Neural progenitor cell (in vitro differentiated cells): ENCODE measurements around the gene SATB2.

ENCODE experiments used
- EZH2 ChIP-seq: fragments of 200-600 bp; sonication (generic); IDR thresholded peaks from 2 replicates; pipeline ENCODE4 v1.6.1; 2017; ENCODE audit warnings: antibody characterized with exemption, mild to moderate bottlenecking, moderate library complexity
- EZH2phosphoT487 ChIP-seq: fragments of 200-600 bp; sonication (generic); IDR thresholded peaks from 2 replicates; pipeline ENCODE4 v1.6.1; 2017; ENCODE audit warnings: antibody characterized with exemption
- TF ChIP-seq, protein P1 (sequence below): fragments of 200-600 bp; sonication (generic); IDR thresholded peaks from 2 replicates; pipeline ENCODE4 v1.5.1; 2017; ENCODE audit warnings: antibody characterized with exemption, mild to moderate bottlenecking

DNA sequence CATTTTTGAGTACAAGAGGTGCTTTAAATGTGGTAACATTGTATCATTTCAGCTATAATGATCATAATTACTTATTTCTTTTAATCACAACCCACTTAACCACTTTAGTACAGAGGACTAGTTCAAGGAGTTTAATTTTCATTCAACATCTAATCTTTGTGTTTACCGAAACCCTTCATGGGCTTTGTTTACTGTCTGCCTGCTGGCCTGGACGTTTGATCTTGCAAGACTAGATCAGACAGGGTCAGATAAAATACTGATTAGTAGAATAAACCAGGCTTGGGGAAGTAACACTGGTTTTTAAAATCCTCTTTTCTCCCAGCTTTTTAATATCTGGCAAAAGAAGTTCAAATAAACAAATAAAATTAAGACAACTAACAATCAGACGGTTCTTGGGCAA is 93.6 kb downstream of the SATB2 start:
- TF ChIP-seq, protein P1, sequence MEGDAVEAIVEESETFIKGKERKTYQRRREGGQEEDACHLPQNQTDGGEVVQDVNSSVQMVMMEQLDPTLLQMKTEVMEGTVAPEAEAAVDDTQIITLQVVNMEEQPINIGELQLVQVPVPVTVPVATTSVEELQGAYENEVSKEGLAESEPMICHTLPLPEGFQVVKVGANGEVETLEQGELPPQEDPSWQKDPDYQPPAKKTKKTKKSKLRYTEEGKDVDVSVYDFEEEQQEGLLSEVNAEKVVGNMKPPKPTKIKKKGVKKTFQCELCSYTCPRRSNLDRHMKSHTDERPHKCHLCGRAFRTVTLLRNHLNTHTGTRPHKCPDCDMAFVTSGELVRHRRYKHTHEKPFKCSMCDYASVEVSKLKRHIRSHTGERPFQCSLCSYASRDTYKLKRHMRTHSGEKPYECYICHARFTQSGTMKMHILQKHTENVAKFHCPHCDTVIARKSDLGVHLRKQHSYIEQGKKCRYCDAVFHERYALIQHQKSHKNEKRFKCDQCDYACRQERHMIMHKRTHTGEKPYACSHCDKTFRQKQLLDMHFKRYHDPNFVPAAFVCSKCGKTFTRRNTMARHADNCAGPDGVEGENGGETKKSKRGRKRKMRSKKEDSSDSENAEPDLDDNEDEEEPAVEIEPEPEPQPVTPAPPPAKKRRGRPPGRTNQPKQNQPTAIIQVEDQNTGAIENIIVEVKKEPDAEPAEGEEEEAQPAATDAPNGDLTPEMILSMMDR: no peak
- no peak for TF ChIP-seq EZH2
- no peak for TF ChIP-seq EZH2phosphoT487
